WI38 (cell line): ENCODE data around the gene HDDC2.

ENCODE experiments used
- H3K4me3 ChIP-seq: 2 replicates; pipeline ENCODE4 v1.5.1; 2011; ENCODE audit warnings: low read depth, mild to moderate bottlenecking, control low read depth, low read length
- CTCF ChIP-seq: IDR thresholded peaks from 2 replicates; pipeline ENCODE4 v1.5.1; 2012; ENCODE audit warnings: low read depth, mild to moderate bottlenecking, control low read depth, low read length

The HDDC2 gene

GRCh38 chr6:125279961-125280360, 21.8 kb downstream of the HDDC2 start:
- H3K4me3 ChIP-seq: no peak overlapping the region
- TF ChIP-seq CTCF: no peak

DNA sequence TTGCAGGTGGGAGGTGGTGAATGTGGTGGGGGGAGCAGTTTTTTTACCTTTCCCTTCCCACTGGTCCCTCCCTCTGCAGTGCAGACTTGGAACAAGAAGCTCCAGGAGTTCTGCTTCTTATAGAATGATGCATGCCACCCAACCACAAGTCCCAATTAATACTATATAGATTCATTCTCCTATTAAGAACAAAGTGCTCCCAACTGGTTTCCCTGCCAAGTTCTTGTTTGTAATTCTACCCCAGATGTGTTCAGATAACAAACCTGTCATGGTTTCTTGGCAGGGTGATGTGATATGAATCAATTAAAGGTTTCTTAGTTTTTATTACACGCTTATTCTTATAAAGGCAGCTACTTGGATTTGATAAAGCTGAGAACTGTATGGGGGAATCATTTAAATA, 23.9 kb downstream of the HDDC2 start:
- no peak for TF ChIP-seq CTCF
- no peak overlapping the region for H3K4me3 ChIP-seq

- H3K4me3 ChIP-seq: no peak overlapping the region
- no peak for TF ChIP-seq CTCF
These were observed 26.0 kb downstream of the HDDC2 start for GRCh38 chr6:125275779-125276178.

DNA sequence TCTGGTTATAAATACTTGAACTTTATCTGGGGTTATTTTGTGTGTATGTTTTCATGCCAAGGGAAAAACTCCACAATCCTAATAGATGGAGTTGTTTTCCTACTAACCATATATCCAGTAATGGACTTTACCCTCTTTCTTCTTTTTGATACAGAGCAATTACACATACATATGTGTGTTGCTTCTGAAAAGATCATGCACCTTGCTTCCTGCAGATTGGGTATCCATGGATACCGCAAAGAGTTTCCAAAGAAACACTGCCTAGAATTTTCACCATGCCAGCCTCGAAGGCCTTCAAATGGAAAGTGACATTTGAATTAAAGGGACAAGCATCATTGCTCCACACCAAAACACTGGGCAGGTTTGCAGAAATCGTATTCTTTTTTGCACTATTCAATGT, 26.8 kb downstream of the HDDC2 start:
- no peak overlapping the region for H3K4me3 ChIP-seq
- TF ChIP-seq CTCF: no peak

DNA sequence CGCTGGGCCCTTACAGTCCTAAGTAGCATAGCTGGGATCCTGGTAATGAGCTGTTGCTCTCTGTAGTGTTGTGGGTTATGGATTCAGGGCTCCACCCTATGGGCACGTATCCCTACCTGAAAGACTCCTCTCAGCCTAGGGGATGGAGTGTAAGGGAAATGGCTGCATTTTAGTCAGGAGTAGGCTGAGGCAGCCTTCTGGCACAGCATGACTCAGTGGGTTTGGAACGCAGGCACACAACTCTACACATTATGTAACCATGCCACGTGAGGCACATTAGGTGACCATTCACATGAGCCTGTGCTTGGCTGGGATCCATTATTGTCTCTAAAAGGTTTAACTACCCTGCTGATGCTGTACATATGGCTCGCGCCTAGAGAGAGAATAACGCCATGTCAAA, 27.8 kb downstream of the HDDC2 start:
- no peak for TF ChIP-seq CTCF
- H3K4me3 ChIP-seq: no peak overlapping the region

DNA sequence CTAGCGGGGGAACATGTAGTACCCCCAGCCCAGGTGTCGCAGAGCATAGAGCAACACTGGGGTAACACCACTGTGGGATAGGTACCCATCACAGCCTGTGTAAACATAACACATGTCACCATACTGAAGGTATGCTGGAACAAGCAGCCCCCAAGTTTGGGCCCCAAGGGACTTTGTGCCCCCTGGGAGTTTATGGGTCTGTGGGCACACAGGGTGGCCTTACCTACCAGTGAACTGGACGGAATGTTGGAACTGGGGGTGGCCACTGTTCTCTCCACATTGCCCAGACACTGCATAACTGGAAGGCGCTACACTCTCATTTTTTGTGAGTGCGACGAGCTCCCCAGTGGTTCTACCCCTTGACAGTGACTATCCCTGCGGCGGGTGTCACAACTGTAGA, 28.5 kb downstream of the HDDC2 start:
- TF ChIP-seq CTCF: no peak
- H3K4me3 ChIP-seq: no peak overlapping the region

DNA sequence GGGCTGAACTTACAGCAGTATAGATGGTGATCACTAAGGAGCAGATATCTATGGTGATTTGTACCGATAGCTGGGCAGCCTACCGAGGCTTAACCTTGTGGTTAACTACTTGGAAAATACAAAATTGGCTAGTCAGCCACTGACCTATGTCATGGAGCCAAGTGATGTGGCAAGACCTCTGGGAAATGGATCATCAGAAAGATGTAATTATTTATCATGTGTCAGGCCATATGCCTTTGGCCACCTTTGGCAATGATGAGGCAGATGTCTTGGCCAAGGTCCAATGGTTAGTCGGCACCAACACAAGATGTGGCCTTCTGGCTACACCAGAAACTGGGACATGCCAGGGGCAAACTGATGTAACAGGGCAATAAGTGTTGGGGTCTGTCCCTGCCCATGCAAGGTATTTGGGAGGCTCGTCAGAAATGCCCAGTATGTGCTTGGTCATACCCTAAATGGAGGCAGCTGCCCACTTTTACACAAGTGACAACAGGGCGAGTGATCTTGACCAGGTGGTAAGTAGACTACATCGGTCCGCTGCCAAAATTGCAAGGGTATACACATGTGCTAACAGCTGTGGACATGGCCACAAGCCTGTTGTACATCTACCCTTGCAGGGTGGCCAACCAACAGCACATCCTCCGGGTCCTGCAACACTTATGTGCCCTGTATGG, 30.1 kb downstream of the HDDC2 start:
- H3K4me3 ChIP-seq: no peak overlapping the region
- no peak for TF ChIP-seq CTCF
